Stimulated activated CD4-positive, alpha-beta T cell treated with anti-CD3 and anti-CD28 coated beads, Interleukin-4, amount 100 ng/mL, for 1 hour (primary cell): ENCODE measurements around the gene CADPS2.

Experiments
- DNase-seq: peaks from one replicate; pipeline ENCODE4 v3.0.0-alpha.2; 2020

CADPS2 gene

DNA sequence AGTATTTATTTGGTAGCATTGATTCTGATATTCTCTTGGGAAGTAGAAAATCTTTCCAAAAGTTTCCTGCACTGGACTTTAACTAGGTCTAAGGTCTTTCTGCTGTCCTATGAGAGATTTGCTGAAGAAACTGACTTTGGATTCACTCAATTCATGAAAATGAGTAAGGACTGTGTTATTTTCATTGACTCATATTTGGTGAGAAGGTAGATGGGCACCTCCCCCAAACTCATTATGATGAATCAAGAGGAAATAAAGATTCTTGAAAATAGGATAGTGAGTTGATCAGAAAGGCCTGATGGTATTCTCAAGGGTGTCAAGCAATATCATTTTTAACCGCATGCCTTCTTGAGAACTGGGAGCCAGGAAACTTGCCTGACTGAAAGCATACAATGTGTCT is 297.6 kb downstream of the CADPS2 start:
- no peak for DNase-seq

DNA sequence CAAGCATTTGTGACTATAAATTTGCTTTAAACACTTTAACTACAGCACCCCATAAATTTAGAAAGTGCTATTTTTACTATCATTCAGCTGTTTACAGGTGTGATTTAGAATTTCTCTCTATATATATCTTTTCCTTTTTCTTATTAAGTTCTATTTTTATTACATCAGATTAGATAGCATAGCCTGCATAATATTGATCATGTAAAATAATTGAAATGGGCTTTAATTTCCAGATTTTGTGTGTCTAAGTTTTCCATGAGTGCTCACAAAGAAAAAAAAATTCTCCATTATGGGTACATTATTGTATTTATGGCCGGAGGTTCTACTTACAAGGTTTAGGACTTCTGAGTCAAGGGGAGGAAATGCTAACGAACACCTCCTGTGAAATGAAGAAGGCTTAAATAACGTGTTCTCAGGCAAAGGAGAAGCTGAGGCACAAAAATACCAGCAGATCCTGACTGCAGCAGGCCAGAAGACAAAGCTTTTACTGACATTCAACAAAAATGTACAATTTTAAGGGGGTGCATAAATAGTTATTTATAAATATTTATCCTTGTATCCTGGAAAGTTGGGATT is 301.5 kb downstream of the CADPS2 start:
- no peak for DNase-seq

DNA sequence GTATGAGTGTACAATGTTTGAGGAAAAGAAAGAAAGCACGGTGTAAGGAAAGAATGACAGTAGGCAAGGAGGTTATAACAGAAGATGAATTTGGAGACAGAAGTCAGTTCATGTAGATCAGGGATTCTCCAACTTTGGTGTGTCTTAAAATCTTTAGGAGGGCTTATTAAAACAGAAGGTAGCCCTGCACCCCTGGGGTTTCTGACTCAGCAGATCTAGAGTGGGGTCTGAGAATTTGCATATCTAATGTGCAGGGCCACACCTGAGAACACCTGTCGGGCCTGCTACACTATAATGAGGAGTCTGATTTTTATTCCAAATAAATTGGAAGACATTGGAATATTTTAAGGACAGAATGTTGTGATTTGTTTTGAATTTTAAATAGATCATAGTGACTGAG is 307.9 kb downstream of the CADPS2 start:
- DNase-seq = no peak

DNA sequence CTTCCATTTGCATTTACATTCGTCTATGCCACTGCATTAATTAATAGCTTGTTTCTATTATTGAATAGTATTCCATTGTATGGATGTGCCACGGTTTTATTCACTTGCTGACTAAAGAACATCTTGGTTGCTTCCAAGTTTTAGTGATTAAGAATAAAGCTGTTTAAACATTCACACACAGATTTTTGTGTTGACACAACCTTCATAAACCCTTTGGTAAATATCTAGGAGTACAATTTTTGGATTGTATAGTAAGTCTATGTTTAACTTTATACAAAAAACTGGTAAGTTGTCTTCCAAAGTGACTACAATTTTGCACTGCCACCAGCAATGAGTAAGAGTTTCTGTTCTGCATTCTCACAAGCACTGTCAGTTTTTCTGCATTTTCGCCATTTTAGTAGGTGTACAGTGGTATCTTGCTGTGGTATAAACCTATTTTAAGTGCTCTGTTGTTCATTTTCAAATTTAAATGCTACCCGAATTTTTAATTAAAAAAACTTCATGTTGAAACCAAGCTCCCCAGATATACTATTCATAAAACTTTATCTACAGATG is 308.7 kb downstream of the CADPS2 start:
- DNase-seq = no peak

DNA sequence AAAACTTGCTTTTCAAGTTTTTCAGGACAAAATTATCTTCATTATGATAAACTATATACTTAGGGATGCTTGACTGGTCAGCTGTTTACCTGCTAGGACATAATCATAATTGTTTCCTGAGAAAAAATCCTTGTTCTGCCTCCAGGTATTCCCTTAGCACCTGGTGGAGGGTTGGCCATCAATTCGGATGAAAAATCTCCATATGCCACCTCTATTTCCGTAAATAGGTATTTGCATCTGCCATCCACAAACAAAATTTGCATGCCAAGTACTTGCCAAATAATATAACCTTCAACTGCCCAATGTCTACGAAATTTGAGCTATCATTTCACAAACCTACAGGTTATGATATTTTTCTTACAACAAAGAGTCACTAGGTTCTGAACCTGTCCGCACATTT is 313.6 kb downstream of the CADPS2 start:
- DNase-seq = no peak

DNA sequence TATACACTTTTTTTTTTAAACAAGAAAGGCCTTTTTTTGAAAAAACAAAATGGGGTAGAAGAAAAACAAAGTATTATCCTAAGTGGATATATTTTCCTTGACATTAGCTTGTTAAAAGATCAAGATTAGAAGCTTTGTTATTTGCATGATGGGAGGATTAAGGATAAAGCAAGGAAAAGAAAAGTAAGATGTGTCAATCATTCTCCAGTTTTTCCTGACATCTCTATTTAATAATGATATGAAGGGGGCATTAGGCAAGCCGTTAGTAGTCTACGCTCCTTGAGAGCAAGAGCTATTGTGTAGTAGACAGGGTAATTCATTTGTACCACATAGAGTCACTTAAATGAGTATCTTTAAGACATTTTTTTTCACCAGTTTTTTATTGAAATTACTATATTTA is 324.9 kb downstream of the CADPS2 start:
- no peak for DNase-seq

DNA sequence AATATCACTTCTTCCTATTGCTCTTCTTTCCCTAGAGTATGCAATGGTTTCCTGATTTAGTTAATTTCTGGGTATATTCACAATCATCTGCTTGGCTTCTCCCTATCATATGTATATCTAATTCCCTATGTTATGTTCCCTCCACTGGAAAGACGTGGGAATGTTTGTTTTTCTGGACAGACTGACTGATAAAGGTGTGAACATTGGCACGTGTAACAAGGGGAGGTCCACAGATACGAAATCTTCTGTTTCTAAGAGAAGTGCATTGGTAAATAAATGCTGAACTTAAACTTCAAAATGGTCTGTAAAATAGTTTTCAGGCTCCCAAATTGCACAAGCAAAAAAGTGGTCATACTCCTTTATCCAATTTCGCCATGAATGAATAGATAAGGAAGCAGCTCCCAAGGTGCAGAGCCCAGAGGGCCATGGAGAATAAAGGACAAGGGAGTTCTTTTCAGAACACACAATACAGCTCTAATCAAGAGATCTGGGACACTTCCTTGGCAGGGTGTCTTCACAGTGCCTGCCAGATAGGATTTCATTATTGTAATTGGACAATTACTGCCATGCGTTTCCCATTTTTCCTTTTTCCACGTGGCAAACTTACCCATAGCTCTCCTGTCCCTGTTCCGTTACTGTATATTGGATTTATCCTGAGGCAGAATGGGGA is 329.3 kb downstream of the CADPS2 start:
- DNase-seq = no peak

DNA sequence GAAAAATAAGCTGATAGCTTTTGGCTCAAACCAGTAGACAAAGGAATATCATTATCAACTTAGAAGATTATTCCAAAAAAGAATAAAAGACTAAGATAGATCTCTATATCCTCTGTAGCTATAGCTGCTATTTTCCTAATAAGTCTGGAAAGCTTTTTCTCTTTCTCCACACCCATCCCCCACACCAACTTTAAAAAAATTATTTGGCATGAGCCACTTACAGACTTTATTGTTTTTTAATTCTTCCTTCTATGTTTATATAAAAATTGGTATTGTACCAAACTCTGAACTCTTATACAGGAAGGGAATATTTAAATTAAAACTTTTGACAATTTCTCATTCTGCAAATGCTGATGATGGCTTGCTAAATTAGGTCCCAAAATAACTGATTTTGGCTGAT is 330.0 kb downstream of the CADPS2 start:
- DNase-seq = no peak

DNA sequence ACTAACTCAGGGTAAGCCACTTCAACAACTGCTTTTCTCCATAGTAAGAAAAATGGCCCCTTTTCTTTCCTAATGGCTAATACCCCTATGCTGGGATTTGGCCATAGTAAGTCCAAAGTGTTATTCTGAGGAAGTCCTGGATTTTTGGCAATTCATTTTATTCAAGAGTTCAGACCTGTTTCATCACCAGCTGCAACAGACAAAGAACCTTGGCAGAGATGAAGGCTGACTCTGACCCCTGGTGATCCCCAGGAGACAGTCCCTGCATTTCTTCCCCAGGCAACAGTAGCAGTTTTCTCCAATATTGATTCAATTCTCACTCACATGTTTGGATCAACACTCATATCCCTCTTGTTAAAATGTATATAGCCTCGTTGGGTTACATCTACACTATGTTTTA is 332.5 kb downstream of the CADPS2 start:
- no peak for DNase-seq

DNA sequence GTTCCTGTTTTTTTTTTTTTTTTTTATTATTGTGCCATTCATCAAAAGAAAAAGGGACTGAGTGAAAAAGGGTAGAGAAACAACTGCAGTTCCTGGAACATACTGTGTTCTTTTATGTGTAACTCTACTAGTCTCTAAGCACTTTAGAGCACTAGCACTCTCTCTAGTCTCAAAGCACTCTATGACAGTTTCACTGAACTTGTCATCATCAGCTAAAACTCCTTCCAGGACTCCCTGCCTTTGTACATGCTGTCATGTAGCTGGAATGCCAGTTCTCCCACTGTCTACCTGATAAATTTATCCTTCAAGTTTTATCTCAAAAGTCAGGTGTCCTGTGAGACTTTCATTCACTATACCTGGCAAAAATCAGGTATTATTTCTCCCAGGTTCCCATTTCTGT is 333.5 kb downstream of the CADPS2 start:
- DNase-seq = no peak

DNA sequence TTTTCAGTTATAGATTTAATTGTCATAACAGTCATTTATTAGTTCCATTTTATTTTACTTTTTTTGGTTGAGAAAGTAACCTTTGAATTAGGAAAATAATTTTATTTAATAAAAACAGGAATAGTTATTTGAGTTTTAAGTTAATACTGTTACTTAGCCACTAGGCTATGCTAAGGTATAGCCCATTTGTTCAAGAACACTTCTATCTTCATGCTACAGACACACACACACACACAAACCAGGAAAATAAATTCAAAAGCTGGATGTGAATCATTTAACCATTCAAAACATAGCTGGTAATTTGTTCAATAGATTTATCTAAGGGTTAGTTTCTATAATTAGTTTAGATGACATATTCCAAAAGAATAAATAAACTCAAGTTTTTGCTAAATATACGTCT is 335.7 kb downstream of the CADPS2 start:
- DNase-seq = no peak

DNA sequence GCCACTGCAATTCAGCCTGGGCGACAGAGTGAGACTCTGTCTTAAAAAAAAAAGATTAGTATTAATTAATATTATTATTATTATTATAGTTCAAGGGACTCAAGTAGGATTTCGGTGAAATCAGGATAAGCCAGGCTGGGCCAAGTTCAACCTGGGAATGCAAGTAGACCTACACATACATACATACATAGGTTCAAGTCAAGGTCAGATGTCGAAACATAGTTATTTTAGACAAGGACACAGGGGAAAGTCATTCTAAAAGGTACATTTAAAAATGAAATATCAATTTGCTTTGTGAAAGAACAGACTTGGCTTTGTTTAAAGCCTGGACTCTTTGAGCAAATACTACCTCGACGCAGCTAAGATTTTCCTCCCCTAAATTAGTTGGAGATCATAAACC is 336.7 kb downstream of the CADPS2 start:
- no peak for DNase-seq

DNA sequence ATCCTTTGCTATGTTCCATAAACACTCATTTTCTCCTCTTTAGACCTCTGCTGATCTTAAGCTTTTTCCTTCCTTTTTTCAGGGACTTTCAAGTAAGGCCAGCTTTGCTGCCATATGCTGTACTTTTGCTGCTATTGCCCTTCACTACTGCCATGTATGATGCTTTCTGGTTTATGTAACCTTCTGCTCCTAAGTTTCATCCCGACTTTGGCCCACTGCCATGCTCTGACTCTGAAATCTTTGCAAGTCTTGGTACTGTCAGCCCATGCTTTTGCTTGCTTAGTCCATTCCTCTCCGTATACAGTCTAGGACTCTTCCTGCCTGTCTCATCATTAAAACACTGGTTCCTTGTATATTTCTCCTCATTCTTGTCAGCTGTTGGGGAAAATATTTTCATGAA is 339.8 kb downstream of the CADPS2 start:
- no peak for DNase-seq

DNA sequence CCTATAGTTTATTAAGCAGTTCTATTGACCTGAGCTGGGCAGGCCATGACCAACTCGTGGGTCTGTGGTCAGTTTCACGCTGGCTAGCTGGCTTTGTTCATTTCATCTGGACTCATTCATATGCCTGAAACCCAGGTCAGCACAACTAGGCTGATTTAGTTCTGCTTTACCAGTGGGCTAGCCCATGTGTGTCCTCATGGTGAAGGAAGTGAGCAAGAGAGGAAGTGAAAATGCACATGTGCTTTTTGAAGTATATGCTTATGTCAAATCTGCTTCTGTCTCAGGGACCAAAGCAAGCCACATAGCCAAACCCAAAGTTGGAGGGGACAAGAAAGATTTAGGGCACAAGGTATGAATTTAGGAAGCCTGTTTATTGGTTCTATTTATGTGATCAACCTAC is 341.8 kb downstream of the CADPS2 start:
- no peak for DNase-seq

DNA sequence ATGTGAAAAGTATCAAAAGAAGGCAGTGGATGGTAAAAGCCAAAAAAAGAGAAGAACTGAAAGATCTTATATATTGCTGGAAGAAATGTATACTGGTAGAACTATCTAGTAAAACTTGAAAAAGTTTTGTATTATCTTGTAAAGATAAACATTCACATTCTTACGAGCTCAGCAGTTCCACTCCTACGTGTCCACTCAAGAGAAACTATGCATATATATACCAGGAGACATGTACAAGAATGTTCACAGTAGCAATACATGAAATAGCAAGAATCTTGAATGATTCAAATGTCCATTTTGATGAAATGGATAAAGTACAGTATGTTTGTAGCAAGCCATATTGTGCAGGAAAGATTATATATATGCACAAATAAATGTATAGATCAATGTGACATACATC is 342.4 kb downstream of the CADPS2 start:
- no peak for DNase-seq

DNA sequence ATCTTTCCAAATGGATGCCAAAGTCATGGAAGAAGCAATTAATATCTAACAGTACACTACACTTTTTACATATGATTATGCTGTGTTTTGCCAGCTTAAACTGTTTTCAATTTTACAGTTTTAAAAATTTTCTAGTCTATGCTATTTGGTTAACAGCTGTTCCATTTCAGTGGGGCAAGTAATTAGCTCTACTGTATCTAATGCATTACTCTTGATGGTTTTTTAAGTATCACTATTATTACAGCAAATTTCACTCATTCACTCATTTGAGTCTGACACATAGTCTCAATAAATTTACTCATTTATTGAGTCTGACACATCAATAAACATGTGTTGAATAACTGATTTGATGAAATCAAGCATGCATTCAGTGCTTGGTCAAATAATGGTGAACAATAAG is 343.1 kb downstream of the CADPS2 start:
- DNase-seq = no peak

DNA sequence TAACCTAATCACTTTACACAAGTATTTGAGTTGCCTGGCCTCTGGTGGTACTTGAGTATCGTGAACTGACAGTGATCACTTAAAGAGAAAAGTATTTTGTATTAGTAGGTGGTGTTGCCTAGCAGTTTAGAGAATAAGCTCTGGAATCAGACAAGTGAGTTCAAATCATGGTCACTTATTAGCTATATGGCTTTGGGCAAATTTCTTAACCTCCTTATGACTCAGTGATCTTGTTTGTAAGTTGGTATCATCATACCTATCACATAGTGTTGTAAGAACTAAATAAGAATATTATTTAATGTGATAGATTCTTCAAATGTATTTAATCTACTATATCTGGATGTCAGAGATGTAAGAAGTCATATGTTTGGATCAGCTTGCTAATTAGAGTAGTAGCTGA is 351.2 kb downstream of the CADPS2 start:
- no peak for DNase-seq

DNA sequence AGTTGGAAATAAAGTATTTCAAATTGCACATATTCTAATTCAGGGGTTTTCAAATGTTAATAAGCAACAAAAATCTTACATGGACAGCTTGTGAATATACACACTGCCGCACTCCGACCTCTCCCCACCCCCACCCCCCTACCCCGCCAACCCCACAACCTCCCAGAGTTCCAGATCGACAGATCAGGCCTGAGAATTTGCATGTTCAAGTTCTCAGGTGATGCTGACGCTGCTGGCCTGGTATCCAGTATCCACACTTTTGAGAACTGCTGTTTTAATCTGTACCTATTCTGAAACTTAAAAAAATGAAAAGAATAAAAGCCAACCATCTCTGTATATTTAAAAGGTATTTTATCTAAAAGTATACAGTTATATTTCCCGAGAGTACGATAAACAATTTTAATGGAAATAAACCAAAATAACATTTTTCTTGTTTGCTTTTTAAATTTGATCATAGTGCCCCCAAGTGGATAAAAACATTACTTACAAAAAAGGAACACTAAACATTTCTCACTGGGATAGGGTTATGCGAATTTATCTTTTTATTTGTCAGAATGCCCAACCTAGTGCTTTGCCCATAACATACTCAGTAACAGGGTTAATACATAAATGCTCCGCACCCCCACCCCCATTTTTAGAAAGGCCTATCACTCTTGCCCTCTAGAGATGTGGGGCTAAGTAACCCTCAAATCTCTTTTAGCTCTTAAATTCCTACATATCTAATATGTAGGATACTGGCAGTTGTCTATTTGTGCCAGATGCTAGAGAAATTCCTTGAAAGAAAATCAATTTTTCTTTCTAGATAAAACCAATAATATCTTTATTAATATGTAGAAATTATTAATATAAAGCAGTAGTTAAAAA is 353.6 kb downstream of the CADPS2 start:
- DNase-seq = no peak

DNA sequence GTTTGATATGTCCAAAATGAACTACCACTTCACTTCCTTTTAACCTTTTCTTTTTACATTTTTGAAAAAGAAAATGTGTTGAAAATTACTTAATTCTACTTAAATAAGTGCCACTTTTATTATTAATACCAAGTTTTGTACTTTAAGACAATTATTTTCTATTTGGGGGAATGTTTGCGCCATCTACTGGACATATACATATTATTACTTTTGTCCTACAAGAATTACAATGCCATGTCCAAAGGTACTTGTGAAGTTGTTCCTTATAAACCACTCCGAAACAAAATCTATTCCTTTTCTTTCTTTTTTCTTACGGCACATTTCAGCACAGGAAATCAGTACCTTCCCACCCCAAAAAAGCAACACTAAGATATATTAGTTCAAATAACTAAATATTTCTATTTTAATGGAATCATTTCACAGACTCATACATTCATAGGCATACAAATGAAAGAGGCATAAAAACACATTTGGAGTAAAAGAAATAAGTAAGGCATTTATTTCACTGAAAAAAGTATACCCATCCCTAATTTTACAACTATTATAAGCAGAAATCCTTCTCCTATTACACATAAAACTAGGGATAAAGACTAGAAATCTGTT is 357.3 kb downstream of the CADPS2 start:
- DNase-seq = no peak

DNA sequence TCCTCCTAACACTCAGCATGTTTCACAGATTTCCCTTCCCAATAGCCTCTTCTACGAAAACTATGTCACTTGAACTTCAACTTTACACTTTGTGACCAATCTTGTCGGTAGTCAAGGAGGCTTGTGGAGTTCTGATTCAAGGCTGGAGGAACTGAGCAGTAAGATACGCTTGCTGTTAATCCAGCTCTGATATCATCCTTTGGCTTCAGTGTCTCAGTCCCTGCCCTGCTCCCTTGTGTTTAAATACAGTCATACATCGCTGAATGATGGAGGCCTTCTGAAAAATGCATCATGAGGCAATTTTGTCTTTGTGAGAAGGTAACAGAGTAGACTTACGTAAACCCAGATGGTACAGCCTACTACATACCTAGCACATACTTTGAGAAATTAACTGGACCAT is 360.9 kb downstream of the CADPS2 start:
- DNase-seq = no peak

DNA sequence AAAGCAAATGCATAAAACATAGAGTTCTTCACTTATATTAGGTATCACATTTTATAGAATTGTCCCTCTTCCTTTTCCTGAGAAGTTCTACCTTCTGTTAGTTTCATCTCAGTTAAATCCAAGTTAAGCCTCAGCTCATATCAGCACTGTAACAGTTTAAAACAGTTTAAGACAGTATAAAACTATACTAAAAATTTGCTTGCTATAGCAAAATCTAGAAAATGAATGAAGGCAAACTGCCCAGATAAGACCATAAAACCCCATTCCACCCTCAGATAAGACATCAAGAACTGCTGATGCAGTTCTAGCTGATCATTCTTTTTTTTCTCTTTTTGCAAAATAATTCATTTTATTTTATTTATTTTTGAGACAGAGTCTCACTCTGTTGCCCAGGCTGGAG is 364.5 kb downstream of the CADPS2 start:
- no peak for DNase-seq

DNA sequence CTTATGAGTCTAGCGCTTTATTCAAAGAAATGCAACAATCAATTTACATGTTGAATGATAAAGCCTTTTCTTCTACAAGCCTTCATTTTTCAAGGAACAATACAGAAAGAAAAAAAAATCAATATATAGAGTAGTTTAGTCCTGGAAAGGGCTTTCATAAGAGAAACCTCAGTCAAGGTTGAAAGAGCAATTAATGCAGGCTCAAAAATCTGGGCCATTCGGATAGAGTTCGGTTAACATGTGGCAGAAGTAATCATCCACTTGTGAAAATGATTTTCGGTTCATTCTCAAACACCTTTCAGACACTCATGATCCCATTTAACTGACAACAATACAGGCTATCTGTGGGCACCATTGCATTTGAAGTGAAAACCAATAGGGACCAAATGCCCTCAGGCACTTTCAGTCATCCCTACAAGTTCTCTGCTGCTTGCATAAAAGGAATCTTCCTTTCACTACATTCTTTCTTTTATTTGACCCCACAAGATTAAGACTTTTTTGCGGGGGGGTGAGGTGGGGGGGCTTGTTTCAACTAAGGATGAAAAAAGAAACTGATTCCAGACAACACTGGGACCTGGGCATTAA is 365.2 kb downstream of the CADPS2 start:
- no peak for DNase-seq

DNA sequence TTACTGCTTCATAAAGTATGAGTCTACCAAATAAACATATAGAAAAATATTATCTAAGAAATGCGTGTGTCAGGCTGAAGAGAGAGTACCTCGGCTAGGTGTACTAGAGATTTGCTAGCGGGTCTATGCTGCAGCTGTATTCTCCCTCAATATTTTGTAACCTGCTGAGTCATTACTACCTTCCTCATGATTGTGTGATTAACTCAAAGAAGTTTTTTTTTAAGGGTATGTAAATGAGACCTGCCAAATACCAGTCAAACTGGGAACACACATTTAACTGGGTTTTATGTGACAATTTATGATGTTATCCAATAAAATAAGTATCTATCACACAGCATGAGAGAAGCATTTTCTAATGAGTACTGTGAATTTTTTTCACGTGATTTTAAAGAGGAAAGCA is 367.8 kb downstream of the CADPS2 start:
- no peak for DNase-seq
